MM.1S (cell line): Measurements from ENCODE around the gene ASMT.
"Not testable (repeated sequence)": the region's sequence is repeated elsewhere in the genome, so short reads cannot be mapped to it uniquely, and the experiment has no call there.

Source experiments
- DNase-seq: peaks from one replicate; pipeline ENCODE4 v3.0.0-alpha.2; 2015
- H2AFZ ChIP-seq: fragments of 300-600 bp; sonication (generic); 2 replicates; pipeline ENCODE4 v1.6.0; 2016; ENCODE audit warnings: antibody characterized with exemption, low read length
- H3F3A ChIP-seq: fragments of 300-600 bp; sonication (generic); 2 replicates; pipeline ENCODE4 v1.6.1; 2016; ENCODE audit warnings: mild to moderate bottlenecking, antibody characterized with exemption, low read length, moderate library complexity, mixed read lengths; ENCODE audit not compliant: insufficient read depth
- H3K27ac ChIP-seq: fragments of 300-600 bp; sonication (generic); 2 replicates; pipeline ENCODE4 v1.5.1; 2016; ENCODE audit warnings: mild to moderate bottlenecking, low read length
- H3K27me3 ChIP-seq: fragments of 300-600 bp; sonication (generic); replicated peaks from 2 replicates; pipeline ENCODE4 v1.6.0; 2016; ENCODE audit warnings: low read length; ENCODE audit not compliant: insufficient read depth
- H3K36me3 ChIP-seq: fragments of 300-600 bp; sonication (generic); replicated peaks from 2 replicates; pipeline ENCODE4 v1.6.1; 2016; ENCODE audit warnings: mild to moderate bottlenecking, low read length, mixed read lengths; ENCODE audit not compliant: insufficient read depth
- H3K4me1 ChIP-seq: fragments of 300-600 bp; sonication (generic); 2 replicates; pipeline ENCODE4 v1.6.1; 2016; ENCODE audit warnings: low read length, mixed read lengths
- H3K4me2 ChIP-seq: fragments of 300-600 bp; sonication (generic); 2 replicates; pipeline ENCODE4 v1.6.0; 2016; ENCODE audit warnings: low read depth, low read length
- H3K4me3 ChIP-seq: fragments of 300-600 bp; sonication (generic); 2 replicates; pipeline ENCODE4 v1.5.1; 2016; ENCODE audit warnings: low read length, mixed read lengths
- H3K79me2 ChIP-seq: fragments of 300-600 bp; sonication (generic); 2 replicates; pipeline ENCODE4 v1.6.1; 2016; ENCODE audit warnings: mixed run types, low read length, mixed read lengths
- H3K9ac ChIP-seq: fragments of 300-600 bp; sonication (generic); 2 replicates; pipeline ENCODE4 v1.6.1; 2016; ENCODE audit warnings: low read length, mixed read lengths
- H3K9me2 ChIP-seq: fragments of 300-600 bp; sonication (generic); replicated peaks from 2 replicates; pipeline ENCODE4 v1.6.1; 2016; ENCODE audit warnings: mild to moderate bottlenecking, low read length, mixed read lengths; ENCODE audit not compliant: insufficient read depth
- H3K9me3 ChIP-seq: fragments of 300-600 bp; sonication (generic); replicated peaks from 2 replicates; pipeline ENCODE4 v1.6.1; 2016; ENCODE audit warnings: mild to moderate bottlenecking, low read length, mixed read lengths; ENCODE audit not compliant: insufficient read depth
- H4K20me1 ChIP-seq: fragments of 300-600 bp; sonication (generic); 2 replicates; pipeline ENCODE4 v1.6.1; 2016; ENCODE audit warnings: mild to moderate bottlenecking, low read length, moderate library complexity, mixed read lengths; ENCODE audit not compliant: insufficient read depth
- CTCF ChIP-seq: fragments of 300-600 bp; sonication (generic); IDR thresholded peaks from 2 replicates; pipeline ENCODE4 v1.5.1; 2016; ENCODE audit warnings: antibody characterized with exemption, low read length, mixed read lengths
- EZH2 ChIP-seq: fragments of 300-600 bp; sonication (generic); optimal IDR thresholded peaks from 2 replicates; pipeline ENCODE3; 2017; ENCODE audit warnings: low read depth, mild to moderate bottlenecking, antibody characterized with exemption, low read length, mixed read lengths
- EZH2phosphoT487 ChIP-seq: fragments of 300-600 bp; sonication (generic); IDR thresholded peaks from 2 replicates; pipeline ENCODE4 v1.6.1; 2018; ENCODE audit warnings: antibody characterized with exemption, low read length

ASMT gene

GRCh38 chrX:1679238-1679637, 64.4 kb downstream of the ASMT start:
- H3K9ac ChIP-seq: no peak overlapping the region
- H3K4me3 ChIP-seq: no peak overlapping the region
- no peaks in the 10 kb centered on the region for H3F3A ChIP-seq
- no peaks in the 10 kb centered on the region for H4K20me1 ChIP-seq
- no peaks in the 10 kb centered on the region for H3K79me2 ChIP-seq
- no peak overlapping the region for H3K4me2 ChIP-seq
- H2AFZ ChIP-seq: no peak overlapping the region
- TF ChIP-seq EZH2phosphoT487 (no peak), CTCF (no peak), EZH2 (no peak)
- no peak overlapping the region for H3K27ac ChIP-seq
- no peaks in the 10 kb centered on the region for H3K9me2 ChIP-seq
- H3K36me3 ChIP-seq: no peaks in the 10 kb centered on the region
- H3K27me3 ChIP-seq: no peaks in the 10 kb centered on the region
- DNase-seq: no peak
- H3K9me3 ChIP-seq: no peaks in the 10 kb centered on the region
- H3K4me1 ChIP-seq: no peaks in the 10 kb centered on the region

GRCh38 chrX:1681439-1681838, 66.6 kb downstream of the ASMT start:
- Histone ChIP-seq H3F3A (no peaks in the 10 kb centered on the region), H3K4me2 (no peak overlapping the region), H3K4me3 (no peak overlapping the region), H3K9ac (no peak overlapping the region), H3K9me3 (no peaks in the 10 kb centered on the region), H3K27ac (no peak overlapping the region), H3K27me3 (no peaks in the 10 kb centered on the region), H3K36me3 (no peaks in the 10 kb centered on the region), H2AFZ (no peak overlapping the region), H3K9me2 (no peaks in the 10 kb centered on the region), H3K4me1 (no peaks in the 10 kb centered on the region), H3K79me2 (no peaks in the 10 kb centered on the region), H4K20me1 (no peaks in the 10 kb centered on the region)
- DNase-seq: no peak
- TF ChIP-seq EZH2phosphoT487: no peak
- no peak for TF ChIP-seq CTCF
- TF ChIP-seq EZH2: no peak

GRCh38 chrX:1681856-1682255, 67.0 kb downstream of the ASMT start:
- not testable (repeated sequence) for H3F3A ChIP-seq, H3K36me3 ChIP-seq, H3K4me2 ChIP-seq, H3K27me3 ChIP-seq, H3K9me2 ChIP-seq, H3K9me3 ChIP-seq, H2AFZ ChIP-seq, H3K4me3 ChIP-seq, H3K79me2 ChIP-seq, H3K9ac ChIP-seq, DNase-seq, H3K4me1 ChIP-seq, H4K20me1 ChIP-seq, H3K27ac ChIP-seq

- not testable (repeated sequence) for H3K9ac ChIP-seq, H3K79me2 ChIP-seq, H3K4me1 ChIP-seq, H3K9me3 ChIP-seq, H3K27me3 ChIP-seq, H3F3A ChIP-seq, H4K20me1 ChIP-seq, H3K4me2 ChIP-seq, H3K9me2 ChIP-seq, H3K36me3 ChIP-seq, H3K27ac ChIP-seq, H3K4me3 ChIP-seq, H2AFZ ChIP-seq, DNase-seq
Observed at GRCh38 chrX:1682501-1682900, 67.6 kb downstream of the ASMT start.

- not testable (repeated sequence) for H3F3A ChIP-seq, H3K9me3 ChIP-seq
Observed at GRCh38 chrX:1684883-1685282, 70.0 kb downstream of the ASMT start.

GRCh38 chrX:1685444-1685880, 70.6 kb downstream of the ASMT start:
- not testable (repeated sequence) for H3K9me2 ChIP-seq, H2AFZ ChIP-seq, H3K4me2 ChIP-seq, H3K27ac ChIP-seq, H4K20me1 ChIP-seq, DNase-seq, H3K27me3 ChIP-seq, H3K9me3 ChIP-seq, H3K36me3 ChIP-seq, H3K4me1 ChIP-seq, H3K4me3 ChIP-seq, H3K9ac ChIP-seq, H3K79me2 ChIP-seq, H3F3A ChIP-seq

More at GRCh38 chrX:1684883-1685282, 70.0 kb downstream of the ASMT start:
- H3K4me2 ChIP-seq, H3K9ac ChIP-seq, H4K20me1 ChIP-seq, H2AFZ ChIP-seq, H3K4me3 ChIP-seq, H3K36me3 ChIP-seq, H3K4me1 ChIP-seq, H3K27me3 ChIP-seq, H3K79me2 ChIP-seq, DNase-seq, H3K27ac ChIP-seq, H3K9me2 ChIP-seq: not testable (repeated sequence)
